WTC11 (cell line): Measurements from ENCODE around the gene CHRM1. TPM values are rescaled to one million over a fixed set of nuclear protein-coding genes. Genes with fewer than 3 reads are reported as not detected.
A peak's percentile ranks its signal among the peaks of the same experiment; 100 is the strongest.

Experiments
- ATAC-seq: fragments of 200-7000 bp; cut with Tn5 transposase; 2 replicates; pipeline ENCODE4 v1.10.0; 2021; ENCODE audit warnings: mild to moderate bottlenecking, moderate library complexity
- CTCF ChIA-PET: fragments of 300-600 bp; sonication (Branson Sonifier 250); formaldehyde crosslinking; loops from one replicate; lab custom pipeline; 2021; ENCODE audit warnings: antibody characterized with exemption; lab: Charles Lee
- POLR2A ChIA-PET: fragments of 350-600 bp; sonication (Branson Sonifier 250); formaldehyde crosslinking; loops from one replicate; lab custom pipeline; 2021; ENCODE audit warnings: antibody characterized with exemption; lab: Charles Lee
- DNase-seq: peaks from one replicate; pipeline ENCODE4 v3.0.0; 2021; ENCODE audit warnings: low spot score
- H3K27ac Mint-ChIP-seq: 2 replicates; pipeline ENCODE4 v1.8.0; 2021; ENCODE audit warnings: mixed read lengths
- H3K27me3 Mint-ChIP-seq: 2 replicates; pipeline ENCODE4 v1.8.0; 2021; ENCODE audit warnings: low read depth, mild to moderate bottlenecking, moderate library complexity, mixed read lengths
- H3K36me3 Mint-ChIP-seq: 2 replicates; pipeline ENCODE4 v1.8.0; 2021; ENCODE audit warnings: mixed read lengths
- H3K4me1 Mint-ChIP-seq: 2 replicates; pipeline ENCODE4 v1.8.0; 2022; ENCODE audit warnings: mixed read lengths
- H3K4me3 Mint-ChIP-seq: 2 replicates; pipeline ENCODE4 v1.8.0; 2021; ENCODE audit warnings: mild to moderate bottlenecking, moderate library complexity, mixed read lengths
- H3K9me3 Mint-ChIP-seq: 2 replicates; pipeline ENCODE4 v1.8.0; 2021; ENCODE audit warnings: mixed read lengths
- ARID4B ChIP-seq: sonication (generic); formaldehyde crosslinking; IDR thresholded peaks from 2 replicates; pipeline ENCODE4 v1.8.0; 2023; ENCODE audit warnings: missing genetic modification reagents, mild to moderate bottlenecking, borderline replicate concordance
- ATF6 ChIP-seq: sonication (generic); formaldehyde crosslinking; IDR thresholded peaks from 2 replicates; pipeline ENCODE4 v1.8.1; 2023; ENCODE audit warnings: mild to moderate bottlenecking, missing genetic modification reagents
- ELF4 ChIP-seq: sonication (generic); formaldehyde crosslinking; IDR thresholded peaks from 2 replicates; pipeline ENCODE4 v1.8.1; 2022; ENCODE audit warnings: low read depth, mild to moderate bottlenecking, moderate library complexity, missing genetic modification reagents
- ETV6 ChIP-seq: sonication (generic); formaldehyde crosslinking; IDR thresholded peaks from 2 replicates; pipeline ENCODE4 v1.8.1; 2022; ENCODE audit warnings: mild to moderate bottlenecking, missing genetic modification reagents
- GABPB1 ChIP-seq: sonication (generic); formaldehyde crosslinking; IDR thresholded peaks from 2 replicates; pipeline ENCODE4 v1.8.1; 2023; ENCODE audit warnings: mild to moderate bottlenecking, missing genetic modification reagents
- GTF2I ChIP-seq: fragments of 250-450 bp; sonication (Bioruptor Pico); conservative IDR thresholded peaks from 2 replicates; pipeline ENCODE4 v1.4.0; 2021; ENCODE audit warnings: mild to moderate bottlenecking
- NFYB ChIP-seq: sonication (generic); formaldehyde crosslinking; conservative IDR thresholded peaks from 2 replicates; pipeline ENCODE4 v1.8.0; 2022; ENCODE audit warnings: low read depth, missing genetic modification reagents
- NR2C2 ChIP-seq: sonication (generic); formaldehyde crosslinking; IDR thresholded peaks from 2 replicates; pipeline ENCODE4 v1.8.0; 2022; ENCODE audit warnings: mild to moderate bottlenecking, missing genetic modification reagents
- RORB ChIP-seq: fragments of 250-450 bp; sonication (Bioruptor Pico); IDR thresholded peaks from 2 replicates; pipeline ENCODE4 v1.9.0; 2021; ENCODE audit warnings: mild to moderate bottlenecking
- SMAD3 ChIP-seq: sonication (generic); formaldehyde crosslinking; IDR thresholded peaks from 2 replicates; pipeline ENCODE4 v1.8.0; 2022; ENCODE audit warnings: missing genetic modification reagents, mild to moderate bottlenecking, borderline replicate concordance
- ZNF138 ChIP-seq: sonication (generic); formaldehyde crosslinking; conservative IDR thresholded peaks from 2 replicates; pipeline ENCODE4 v1.8.1; 2022; ENCODE audit warnings: mild to moderate bottlenecking, moderate library complexity, missing genetic modification reagents
- ZNF263 ChIP-seq: sonication (generic); formaldehyde crosslinking; IDR thresholded peaks from 2 replicates; pipeline ENCODE4 v1.8.1; 2022; ENCODE audit warnings: low read depth, mild to moderate bottlenecking, moderate library complexity, missing genetic modification reagents
- ZNF317 ChIP-seq: sonication (generic); formaldehyde crosslinking; IDR thresholded peaks from 2 replicates; pipeline ENCODE4 v1.8.1; 2023; ENCODE audit warnings: low read depth, mild to moderate bottlenecking, moderate library complexity, missing genetic modification reagents, borderline replicate concordance
- ZNF416 ChIP-seq: fragments of 250-450 bp; sonication (Bioruptor Pico); IDR thresholded peaks from 2 replicates; pipeline ENCODE4 v1.9.0; 2021; ENCODE audit warnings: mild to moderate bottlenecking, inconsistent platforms
- total RNA-seq: library from RNA; stranded (reverse); gene quantifications from 3 replicates; pipeline ENCODE4 v1.2.3, GENCODE V29; 2021
- TF ChIP-seq, protein P1 (sequence below): sonication (generic); formaldehyde crosslinking; IDR thresholded peaks from 2 replicates; pipeline ENCODE4 v1.8.1; 2022; ENCODE audit warnings: mild to moderate bottlenecking, missing genetic modification reagents, moderate library complexity, borderline replicate concordance
- TF ChIP-seq, protein P2 (sequence below): sonication (generic); formaldehyde crosslinking; IDR thresholded peaks from 2 replicates; pipeline ENCODE4 v1.8.1; 2023; ENCODE audit warnings: mild to moderate bottlenecking, missing genetic modification reagents
- TF ChIP-seq, protein P3 (sequence below): sonication (generic); formaldehyde crosslinking; IDR thresholded peaks from 2 replicates; pipeline ENCODE4 v1.8.0; 2022; ENCODE audit warnings: mild to moderate bottlenecking, missing genetic modification reagents
- TF ChIP-seq, protein P4 (sequence below): sonication (generic); formaldehyde crosslinking; IDR thresholded peaks from 2 replicates; pipeline ENCODE4 v1.8.1; 2023; ENCODE audit warnings: mild to moderate bottlenecking, missing genetic modification reagents, borderline replicate concordance
- TF ChIP-seq, protein P5 (sequence below): sonication (generic); formaldehyde crosslinking; IDR thresholded peaks from 2 replicates; pipeline ENCODE4 v1.8.1; 2022; ENCODE audit warnings: low read depth, missing genetic modification reagents, borderline replicate concordance

Gene CHRM1
- total RNA-seq, 1 experiment from 2014 or later: not detected

GRCh38 chr11:62888406-62888805, 32.8 kb downstream of the CHRM1 start:
- ChIA-PET CTCF (no interaction called here), POLR2A (no interaction called here)
- Mint-ChIP-seq H3K27me3 (no peaks in the 10 kb centered on the region), H3K36me3 (peaks cover 63% of the 10 kb centered on the region), H3K27ac (peak overlapping the region; percentile 86), H3K9me3 (no peaks in the 10 kb centered on the region), H3K4me3 (no peak overlapping the region), H3K4me1 (peaks cover 14% of the 10 kb centered on the region)
- ATAC-seq (no peak), DNase-seq (no peak)
- TF ChIP-seq RORB (CRISPR knock-in tag) (no peak), NFYB (CRISPR knock-in tag) (no peak), GABPB1 (no peak)
- TF ChIP-seq, protein P1, sequence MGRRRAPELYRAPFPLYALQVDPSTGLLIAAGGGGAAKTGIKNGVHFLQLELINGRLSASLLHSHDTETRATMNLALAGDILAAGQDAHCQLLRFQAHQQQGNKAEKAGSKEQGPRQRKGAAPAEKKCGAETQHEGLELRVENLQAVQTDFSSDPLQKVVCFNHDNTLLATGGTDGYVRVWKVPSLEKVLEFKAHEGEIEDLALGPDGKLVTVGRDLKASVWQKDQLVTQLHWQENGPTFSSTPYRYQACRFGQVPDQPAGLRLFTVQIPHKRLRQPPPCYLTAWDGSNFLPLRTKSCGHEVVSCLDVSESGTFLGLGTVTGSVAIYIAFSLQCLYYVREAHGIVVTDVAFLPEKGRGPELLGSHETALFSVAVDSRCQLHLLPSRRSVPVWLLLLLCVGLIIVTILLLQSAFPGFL (CRISPR knock-in tag): no peak
- TF ChIP-seq, protein P2, sequence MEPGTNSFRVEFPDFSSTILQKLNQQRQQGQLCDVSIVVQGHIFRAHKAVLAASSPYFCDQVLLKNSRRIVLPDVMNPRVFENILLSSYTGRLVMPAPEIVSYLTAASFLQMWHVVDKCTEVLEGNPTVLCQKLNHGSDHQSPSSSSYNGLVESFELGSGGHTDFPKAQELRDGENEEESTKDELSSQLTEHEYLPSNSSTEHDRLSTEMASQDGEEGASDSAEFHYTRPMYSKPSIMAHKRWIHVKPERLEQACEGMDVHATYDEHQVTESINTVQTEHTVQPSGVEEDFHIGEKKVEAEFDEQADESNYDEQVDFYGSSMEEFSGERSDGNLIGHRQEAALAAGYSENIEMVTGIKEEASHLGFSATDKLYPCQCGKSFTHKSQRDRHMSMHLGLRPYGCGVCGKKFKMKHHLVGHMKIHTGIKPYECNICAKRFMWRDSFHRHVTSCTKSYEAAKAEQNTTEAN (CRISPR knock-in tag): no peak

- peaks cover 3% of the 10 kb centered on the region; the same call in 1 of the 2 replicates for H3K27me3 Mint-ChIP-seq
- ChIA-PET CTCF (interaction anchor here (1.0 to 1.6 kb wide), 5 partner anchors 10 to 99 kb away, joined by 3 to 9 read pairs (median 4); no protein-coding TSS in a partner anchor), POLR2A (interaction anchor here (0.7 to 1.6 kb wide), 3 partner anchors 45 to 1179 kb away, joined by 5 to 16 read pairs (median 10); partner anchors contain the start of genes STX5 and WDR74)
- DNase-seq (no peak), ATAC-seq (no peak)
- no peak overlapping the region for H3K4me3 Mint-ChIP-seq
- TF ChIP-seq, protein P3, sequence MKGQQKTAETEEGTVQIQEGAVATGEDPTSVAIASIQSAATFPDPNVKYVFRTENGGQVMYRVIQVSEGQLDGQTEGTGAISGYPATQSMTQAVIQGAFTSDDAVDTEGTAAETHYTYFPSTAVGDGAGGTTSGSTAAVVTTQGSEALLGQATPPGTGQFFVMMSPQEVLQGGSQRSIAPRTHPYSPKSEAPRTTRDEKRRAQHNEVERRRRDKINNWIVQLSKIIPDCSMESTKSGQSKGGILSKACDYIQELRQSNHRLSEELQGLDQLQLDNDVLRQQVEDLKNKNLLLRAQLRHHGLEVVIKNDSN (CRISPR knock-in tag): no peak
- TF ChIP-seq ZNF416 (CRISPR knock-in tag): no peak
- TF ChIP-seq ELF4 (CRISPR knock-in tag): no peak
- TF ChIP-seq GTF2I (CRISPR knock-in tag): no peak
- TF ChIP-seq, protein P4, sequence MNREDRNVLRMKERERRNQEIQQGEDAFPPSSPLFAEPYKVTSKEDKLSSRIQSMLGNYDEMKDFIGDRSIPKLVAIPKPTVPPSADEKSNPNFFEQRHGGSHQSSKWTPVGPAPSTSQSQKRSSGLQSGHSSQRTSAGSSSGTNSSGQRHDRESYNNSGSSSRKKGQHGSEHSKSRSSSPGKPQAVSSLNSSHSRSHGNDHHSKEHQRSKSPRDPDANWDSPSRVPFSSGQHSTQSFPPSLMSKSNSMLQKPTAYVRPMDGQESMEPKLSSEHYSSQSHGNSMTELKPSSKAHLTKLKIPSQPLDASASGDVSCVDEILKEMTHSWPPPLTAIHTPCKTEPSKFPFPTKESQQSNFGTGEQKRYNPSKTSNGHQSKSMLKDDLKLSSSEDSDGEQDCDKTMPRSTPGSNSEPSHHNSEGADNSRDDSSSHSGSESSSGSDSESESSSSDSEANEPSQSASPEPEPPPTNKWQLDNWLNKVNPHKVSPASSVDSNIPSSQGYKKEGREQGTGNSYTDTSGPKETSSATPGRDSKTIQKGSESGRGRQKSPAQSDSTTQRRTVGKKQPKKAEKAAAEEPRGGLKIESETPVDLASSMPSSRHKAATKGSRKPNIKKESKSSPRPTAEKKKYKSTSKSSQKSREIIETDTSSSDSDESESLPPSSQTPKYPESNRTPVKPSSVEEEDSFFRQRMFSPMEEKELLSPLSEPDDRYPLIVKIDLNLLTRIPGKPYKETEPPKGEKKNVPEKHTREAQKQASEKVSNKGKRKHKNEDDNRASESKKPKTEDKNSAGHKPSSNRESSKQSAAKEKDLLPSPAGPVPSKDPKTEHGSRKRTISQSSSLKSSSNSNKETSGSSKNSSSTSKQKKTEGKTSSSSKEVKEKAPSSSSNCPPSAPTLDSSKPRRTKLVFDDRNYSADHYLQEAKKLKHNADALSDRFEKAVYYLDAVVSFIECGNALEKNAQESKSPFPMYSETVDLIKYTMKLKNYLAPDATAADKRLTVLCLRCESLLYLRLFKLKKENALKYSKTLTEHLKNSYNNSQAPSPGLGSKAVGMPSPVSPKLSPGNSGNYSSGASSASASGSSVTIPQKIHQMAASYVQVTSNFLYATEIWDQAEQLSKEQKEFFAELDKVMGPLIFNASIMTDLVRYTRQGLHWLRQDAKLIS: no peak
- no peak for TF ChIP-seq ZNF317 (CRISPR knock-in tag)
- TF ChIP-seq ARID4B (CRISPR knock-in tag): no peak
- no peak for TF ChIP-seq NR2C2
- TF ChIP-seq ZNF263: no peak
- no peak for TF ChIP-seq ZNF138 (CRISPR knock-in tag)
- no peak for TF ChIP-seq NFYB (CRISPR knock-in tag)
- no peak for TF ChIP-seq ETV6 (CRISPR knock-in tag)
- TF ChIP-seq, protein P5, sequence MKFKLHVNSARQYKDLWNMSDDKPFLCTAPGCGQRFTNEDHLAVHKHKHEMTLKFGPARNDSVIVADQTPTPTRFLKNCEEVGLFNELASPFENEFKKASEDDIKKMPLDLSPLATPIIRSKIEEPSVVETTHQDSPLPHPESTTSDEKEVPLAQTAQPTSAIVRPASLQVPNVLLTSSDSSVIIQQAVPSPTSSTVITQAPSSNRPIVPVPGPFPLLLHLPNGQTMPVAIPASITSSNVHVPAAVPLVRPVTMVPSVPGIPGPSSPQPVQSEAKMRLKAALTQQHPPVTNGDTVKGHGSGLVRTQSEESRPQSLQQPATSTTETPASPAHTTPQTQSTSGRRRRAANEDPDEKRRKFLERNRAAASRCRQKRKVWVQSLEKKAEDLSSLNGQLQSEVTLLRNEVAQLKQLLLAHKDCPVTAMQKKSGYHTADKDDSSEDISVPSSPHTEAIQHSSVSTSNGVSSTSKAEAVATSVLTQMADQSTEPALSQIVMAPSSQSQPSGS (CRISPR knock-in tag): no peak
- no peak for TF ChIP-seq ATF6 (CRISPR knock-in tag)
- no peak for TF ChIP-seq SMAD3
- H3K27ac Mint-ChIP-seq: peak overlapping the region; percentile 70
- no peaks in the 10 kb centered on the region for H3K9me3 Mint-ChIP-seq
- peaks cover 33% of the 10 kb centered on the region for H3K4me1 Mint-ChIP-seq
- peaks cover 84% of the 10 kb centered on the region for H3K36me3 Mint-ChIP-seq
Observed at GRCh38 chr11:62885137-62885750, 35.9 kb downstream of the CHRM1 start.
